Psoas muscle (tissue), 8 donors: ENCODE results near the gene CYBA. TPM values are rescaled to one million over a fixed set of nuclear protein-coding genes. Genes with fewer than 3 reads are reported as not detected.

ENCODE experiments used
- ATAC-seq, 4 donors: fragments of 200-7000 bp; cut with Tn5 transposase; one replicate each; pipeline ENCODE4 v1.9.1; 2020; ENCODE audit warnings: moderate library complexity in 3 of 4, mild to moderate bottlenecking in 2 of 4
- DNase-seq, 2 donors: peaks; one replicate each; pipeline ENCODE4 v3.0.0-alpha.2; 2020
- H3K27ac ChIP-seq: fragments of 200-600 bp; one replicate; pipeline ENCODE4 v1.8.0; 2022
- H3K27me3 ChIP-seq, 3 donors: fragments of 200-600 bp in 1 of 3; one replicate each; pipeline versions ENCODE4 v1.6.1 to v1.8.0; 2013 to 2022; ENCODE audit warnings: low read length in 2 of 3, mild to moderate bottlenecking in 2 of 3, moderate library complexity in 1 of 3; ENCODE audit not compliant: insufficient read depth in 3 of 3
- H3K36me3 ChIP-seq, 2 donors: fragments of 200-600 bp in 1 of 2; one replicate each; pipeline versions ENCODE4 v1.6.1 to v1.8.0; 2013 to 2022; ENCODE audit warnings: low read depth in 1 of 2, mild to moderate bottlenecking in 1 of 2, moderate library complexity in 1 of 2; ENCODE audit not compliant: insufficient read depth in 1 of 2
- H3K4me1 ChIP-seq: fragments of 200-600 bp; one replicate; pipeline ENCODE4 v1.8.0; 2022
- H3K4me3 ChIP-seq: fragments of 200-600 bp; one replicate; pipeline ENCODE4 v1.8.0; 2022; ENCODE audit warnings: mild to moderate bottlenecking
- H3K9me3 ChIP-seq: fragments of 200-600 bp; one replicate; pipeline ENCODE4 v1.8.0; 2022
- WGBS, 3 donors: extraction: QIAGEN DNeasy Blood & Tissue Kit; methylation state at CpG; one replicate each; pipeline versions ENCODE4 v1.1.6 to v1.1.7; 2013; 5-methylcytosine and 5-hydroxymethylcytosine counted together
- intact Hi-C, 2 donors: fragments of 100-400 bp; cut with DNase I; formaldehyde crosslinking; loops; one replicate each; pipeline versions ENCODE4 v1.11.0 to v1.14.2; 2022
- polyA plus RNA-seq, 3 donors: library from polyadenylated mRNA; stranded (reverse); fragments of 200-250 nt; gene quantifications; one replicate each; pipeline ENCODE4 v1.2.3, GENCODE V29; 2013
- total RNA-seq, 4 donors: library from RNA; stranded (reverse); fragmentation: NEBNext Ultra II Directional in 2 of 4; extraction: Animal tissue kit (Norgen Biotek cat#: 25700) in 2 of 4; gene quantifications; one replicate each; pipeline versions ENCODE4 v1.2.1 to v1.2.4, GENCODE V29; 2021 to 2023
- TF ChIP-seq, protein P1 (sequence below): fragments of 200-600 bp; IDR thresholded peaks from one replicate; pipeline ENCODE4 v1.8.0; 2022; ENCODE audit warnings: antibody characterized with exemption
- donor health status: healthy with polysubstance abuse.
- donor health status: DM: no; HTN: no; CAD: no; lungs with moderate emphysema.
- donor health status: Bipolar disorder and iron deficiency.
- donor health status: healthy.
- donor health status: DM: yes; HTN: yes; CAD: no.
- donor health status: DM: no; HTN: no; CAD: no.
- donor health status: DM: no; HTN: no; CAD: no.
- donor health status: DM: yes; HTN: yes; CAD: no.

CYBA gene
- total and polyA plus RNA-seq, 7 donors, result 9.1 to 28.0 (median 19.4) TPM

DNA sequence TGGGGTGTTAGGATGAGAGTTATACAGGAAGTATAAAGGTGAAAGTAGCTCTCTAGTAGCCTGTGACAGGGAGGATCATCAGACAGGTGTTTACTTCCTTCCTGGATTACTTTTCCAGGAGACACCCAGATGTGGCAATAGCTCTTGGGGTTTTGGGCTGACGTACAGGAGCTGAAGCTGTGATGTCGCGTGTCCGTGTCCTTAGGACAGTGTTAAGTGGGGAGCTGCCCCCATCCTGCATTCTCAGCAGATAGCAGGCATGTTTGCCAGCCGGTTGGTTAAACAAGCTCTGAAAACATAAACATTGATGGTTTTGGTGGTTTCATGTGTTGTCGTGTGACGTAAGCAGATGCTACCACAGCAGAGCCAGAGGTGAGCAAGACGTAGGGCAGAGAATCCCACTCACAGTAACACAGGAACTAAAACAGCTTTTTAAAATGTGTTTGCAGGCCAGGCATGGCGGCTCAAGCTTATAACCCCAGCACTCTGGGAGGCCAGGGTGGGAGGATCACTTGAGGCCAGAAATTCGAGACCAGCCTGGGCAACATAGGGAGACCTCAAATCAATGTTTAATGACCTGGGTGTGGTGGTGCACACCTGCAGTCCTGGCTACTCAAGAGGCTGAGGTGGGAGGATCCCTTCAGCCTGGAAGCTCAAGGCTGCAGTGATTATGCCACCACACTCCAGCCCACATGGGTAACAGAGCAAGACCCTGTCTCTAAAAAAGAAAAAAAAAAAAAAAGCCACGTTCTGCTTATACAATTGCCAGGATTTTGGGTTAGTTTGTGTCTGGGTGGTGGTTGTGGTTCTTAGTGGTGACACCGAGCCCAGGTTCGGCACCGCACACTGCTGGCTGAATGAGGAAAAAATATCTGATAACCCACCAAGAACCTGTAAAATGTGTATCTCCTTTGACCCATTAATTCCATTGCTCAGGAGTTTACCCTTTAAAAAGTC, 30.7 kb downstream of the CYBA start:
- Histone ChIP-seq H3K4me3 (no peak overlapping the region), H3K4me1 (no peaks in the 10 kb centered on the region), H3K27me3 (no peaks in the 10 kb centered on the region), H3K27ac (no peak overlapping the region), H3K9me3 (no peaks in the 10 kb centered on the region), H3K36me3 (peaks cover 0 to 48% of the 10 kb centered on the region in 2 donors)
- intact Hi-C loops, result no loop called here
- no peak for ATAC-seq
- TF ChIP-seq, protein P1, sequence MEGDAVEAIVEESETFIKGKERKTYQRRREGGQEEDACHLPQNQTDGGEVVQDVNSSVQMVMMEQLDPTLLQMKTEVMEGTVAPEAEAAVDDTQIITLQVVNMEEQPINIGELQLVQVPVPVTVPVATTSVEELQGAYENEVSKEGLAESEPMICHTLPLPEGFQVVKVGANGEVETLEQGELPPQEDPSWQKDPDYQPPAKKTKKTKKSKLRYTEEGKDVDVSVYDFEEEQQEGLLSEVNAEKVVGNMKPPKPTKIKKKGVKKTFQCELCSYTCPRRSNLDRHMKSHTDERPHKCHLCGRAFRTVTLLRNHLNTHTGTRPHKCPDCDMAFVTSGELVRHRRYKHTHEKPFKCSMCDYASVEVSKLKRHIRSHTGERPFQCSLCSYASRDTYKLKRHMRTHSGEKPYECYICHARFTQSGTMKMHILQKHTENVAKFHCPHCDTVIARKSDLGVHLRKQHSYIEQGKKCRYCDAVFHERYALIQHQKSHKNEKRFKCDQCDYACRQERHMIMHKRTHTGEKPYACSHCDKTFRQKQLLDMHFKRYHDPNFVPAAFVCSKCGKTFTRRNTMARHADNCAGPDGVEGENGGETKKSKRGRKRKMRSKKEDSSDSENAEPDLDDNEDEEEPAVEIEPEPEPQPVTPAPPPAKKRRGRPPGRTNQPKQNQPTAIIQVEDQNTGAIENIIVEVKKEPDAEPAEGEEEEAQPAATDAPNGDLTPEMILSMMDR, result no peak
- 94% methylated on average over 14 of the region's 14 CpGs for WGBS, 3 donors
- no peak for DNase-seq

- H3K36me3 ChIP-seq, result peaks cover 0 to 41% of the 10 kb centered on the region in 2 donors
- H3K4me3 ChIP-seq, result no peak overlapping the region
- WGBS, 3 donors, result 91 to 94% (median 94%) methylated on average over 19 of the region's 19 CpGs
- TF ChIP-seq, protein P1, result no peak
- no peak overlapping the region for H3K27ac ChIP-seq
- intact Hi-C loops, result no loop called here
- no peaks in the 10 kb centered on the region for H3K27me3 ChIP-seq
- ATAC-seq (no peak), DNase-seq (no peak)
- no peaks in the 10 kb centered on the region for H3K4me1 ChIP-seq
- no peaks in the 10 kb centered on the region for H3K9me3 ChIP-seq
These were observed 31.7 kb downstream of the CYBA start for GRCh38 chr16:88618956-88619667.

- Histone ChIP-seq H3K27me3 (no peaks in the 10 kb centered on the region), H3K4me3 (no peak overlapping the region), H3K4me1 (no peaks in the 10 kb centered on the region), H3K9me3 (no peaks in the 10 kb centered on the region), H3K27ac (no peak overlapping the region), H3K36me3 (peaks cover 0 to 41% of the 10 kb centered on the region in 2 donors)
- 64 to 74% (median 66%) methylated on average over 20 of the region's 20 CpGs for WGBS, 3 donors
- TF ChIP-seq, protein P1, result no peak
- DNase-seq (no peak), ATAC-seq (peak in 1 of 4 donors; percentile 54)
- intact Hi-C loops, result no loop called here
These were observed 32.5 kb downstream of the CYBA start for GRCh38 chr16:88618182-88618955.

- DNase-seq, result no peak
- TF ChIP-seq, protein P1, result no peak
- WGBS, 3 donors, result 89 to 94% (median 91%) methylated on average over 20 of the region's 20 CpGs
- no peak for ATAC-seq
- Histone ChIP-seq H3K4me1 (no peaks in the 10 kb centered on the region), H3K36me3 (peaks cover 0 to 32% of the 10 kb centered on the region in 2 donors), H3K27me3 (no peaks in the 10 kb centered on the region), H3K4me3 (no peak overlapping the region), H3K27ac (no peak overlapping the region), H3K9me3 (no peaks in the 10 kb centered on the region)
- intact Hi-C loops, result no loop called here
These were observed 33.4 kb downstream of the CYBA start for GRCh38 chr16:88617268-88618031.
